Measurements from ENCODE around the gene PAK1IP1. TPM values are rescaled to one million over a fixed set of nuclear protein-coding genes. Genes with fewer than 3 reads are reported as not detected.
"Not testable (repeated sequence)": the region's sequence is repeated elsewhere in the genome, so short reads cannot be mapped to it uniquely, and the experiment has no call there.

PAK1IP1 gene
- total and polyA plus RNA-seq, 7 experiments from 2014 or later = 5.2 to 22.0 (median 8.7) TPM

DNA sequence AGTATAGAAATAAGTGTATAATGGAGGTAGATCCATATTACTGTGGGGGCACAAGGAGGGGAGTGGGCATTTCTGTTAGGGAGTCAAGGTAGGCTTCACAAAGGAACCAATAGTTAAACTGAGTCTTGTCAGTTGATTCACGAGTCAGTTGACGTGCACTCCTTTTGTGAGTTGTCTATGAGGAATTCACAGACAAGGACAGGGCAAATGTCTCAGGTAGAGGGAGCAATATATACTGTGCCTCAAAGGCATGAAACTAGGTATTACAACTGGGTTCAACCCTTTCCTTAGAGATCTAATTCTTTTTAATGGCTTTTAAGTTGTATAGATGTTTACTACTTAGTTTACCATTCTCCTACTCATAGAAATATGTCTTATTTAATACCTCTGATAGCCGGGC lies 39.1 kb downstream of the PAK1IP1 start:
- DNase-seq (no peak), ATAC-seq (no peak)
- Histone ChIP-seq H3K27ac (ENCODE audit: low read depth, low read length) (no peak overlapping the region), H3K4me3 (ENCODE audit: low read length) (no peak overlapping the region), H3K9me3 (ENCODE audit: control insufficient read depth in 2 of 3, low read length in 3 of 3) (no peaks in the 10 kb centered on the region), H3K4me1 (ENCODE audit: control insufficient read depth in 2 of 2, insufficient read depth in 2 of 2, low read length in 2 of 2) (peaks cover 0 to 6% of the 10 kb centered on the region in 2 donors), H3K27me3 (ENCODE audit: control insufficient read depth in 2 of 2, insufficient read depth in 2 of 2, low read length in 2 of 2) (no peaks in the 10 kb centered on the region), H3K36me3 (ENCODE audit: control insufficient read depth in 2 of 3, insufficient read depth in 3 of 3, low read length in 3 of 3) (peaks cover 0 to 16% (median 5%) of the 10 kb centered on the region in 3 experiments)
- peaks cover 0 to 4% (median 0%) of the 10 kb centered on the region in 7 donors for H3K4me1 Mint-ChIP-seq
- peaks cover 5 to 23% (median 10%) of the 10 kb centered on the region in 5 donors for H3K36me3 Mint-ChIP-seq
- no peaks in the 10 kb centered on the region for H3K9me3 Mint-ChIP-seq
- CTCF ChIA-PET = interaction anchor here (0.6 kb wide), 1 partner anchor 33 kb away, joined by 3 read pairs; no protein-coding TSS in a partner anchor
- no peak overlapping the region for H3K4me3 Mint-ChIP-seq
- intact Hi-C loops (cut with micrococcal nuclease) = no loop called here
- POLR2A ChIA-PET = interaction anchor here (1.1 kb wide), 1 partner anchor 12 kb away, joined by 5 read pairs; no protein-coding TSS in a partner anchor
- no peaks in the 10 kb centered on the region for H3K27me3 Mint-ChIP-seq
- H3K27ac Mint-ChIP-seq = no peak overlapping the region

DNA sequence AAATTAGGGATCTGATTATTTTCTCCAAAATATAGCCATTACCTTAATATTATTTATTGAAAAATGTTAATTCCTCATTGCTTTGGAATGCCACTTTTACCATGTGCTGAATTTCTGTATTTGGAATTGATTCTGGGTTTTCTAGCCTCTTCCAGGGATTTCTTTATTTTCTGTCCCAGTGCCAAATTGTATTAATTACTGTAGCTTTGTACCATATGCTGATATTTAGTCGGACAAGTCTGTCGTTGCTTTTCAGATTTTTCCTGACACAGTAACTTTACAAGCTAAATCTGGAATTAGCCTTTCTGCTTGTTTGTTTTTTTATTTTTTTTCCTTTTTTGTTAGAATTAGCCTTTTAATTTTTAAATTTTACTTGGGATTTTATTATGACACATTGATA lies 42.0 kb downstream of the PAK1IP1 start:
- DNase-seq (no peak), ATAC-seq (no peak)
- Mint-ChIP-seq H3K4me1 (peaks cover 0 to 4% (median 0%) of the 10 kb centered on the region in 7 donors), H3K9me3 (no peaks in the 10 kb centered on the region), H3K27ac (no peak overlapping the region), H3K4me3 (no peak overlapping the region), H3K36me3 (peaks cover 0 to 16% (median 9%) of the 10 kb centered on the region in 5 donors), H3K27me3 (no peaks in the 10 kb centered on the region)
- Histone ChIP-seq H3K36me3 (ENCODE audit: control insufficient read depth in 2 of 3, insufficient read depth in 3 of 3, low read length in 3 of 3) (peaks cover 0 to 6% (median 0%) of the 10 kb centered on the region in 3 experiments), H3K9me3 (ENCODE audit: control insufficient read depth in 2 of 3, low read length in 3 of 3) (no peaks in the 10 kb centered on the region), H3K27me3 (ENCODE audit: control insufficient read depth in 2 of 2, insufficient read depth in 2 of 2, low read length in 2 of 2) (no peaks in the 10 kb centered on the region), H3K4me1 (ENCODE audit: control insufficient read depth in 2 of 2, insufficient read depth in 2 of 2, low read length in 2 of 2) (peaks cover 0 to 6% of the 10 kb centered on the region in 2 donors), H3K27ac (ENCODE audit: low read depth, low read length) (no peak overlapping the region), H3K4me3 (ENCODE audit: low read length) (no peak overlapping the region)
- CTCF ChIA-PET = no interaction called here
- POLR2A ChIA-PET = no interaction called here
- intact Hi-C loops (cut with micrococcal nuclease) = no loop called here

DNA sequence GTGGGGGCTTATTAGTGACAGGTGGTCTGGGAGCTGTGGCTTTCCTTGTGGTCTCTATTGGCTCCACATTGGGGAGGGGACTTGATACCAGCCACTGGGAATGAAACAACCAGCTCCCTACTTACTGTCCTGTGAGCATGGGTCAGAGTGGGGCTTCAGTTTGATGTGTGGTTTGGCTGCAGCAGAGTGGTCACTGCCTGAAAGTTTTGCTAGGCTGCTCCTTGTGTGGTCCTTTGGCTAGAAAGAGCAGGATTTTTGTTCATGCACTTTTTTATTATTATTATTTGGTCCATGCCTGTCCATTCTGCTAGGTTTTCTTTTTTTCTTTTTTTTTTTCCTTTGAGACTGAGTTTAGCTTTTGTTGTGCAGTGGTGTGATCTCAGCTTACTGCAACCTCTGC lies 45.3 kb downstream of the PAK1IP1 start:
- no peak overlapping the region for H3K4me3 ChIP-seq (ENCODE audit: low read length)
- no peak overlapping the region for H3K4me3 Mint-ChIP-seq
- H3K27ac Mint-ChIP-seq = no peak overlapping the region
- intact Hi-C loops (cut with micrococcal nuclease) = no loop called here
- no peaks in the 10 kb centered on the region for H3K27me3 Mint-ChIP-seq
- no peaks in the 10 kb centered on the region for H3K9me3 ChIP-seq (ENCODE audit: control insufficient read depth in 2 of 3, low read length in 3 of 3)
- no peak for DNase-seq
- peaks cover 0 to 7% (median 3%) of the 10 kb centered on the region in 5 donors for H3K36me3 Mint-ChIP-seq
- ATAC-seq = no peak
- no peaks in the 10 kb centered on the region for H3K9me3 Mint-ChIP-seq
- H3K36me3 ChIP-seq (ENCODE audit: control insufficient read depth in 2 of 3, insufficient read depth in 3 of 3, low read length in 3 of 3) = no peaks in the 10 kb centered on the region
- POLR2A ChIA-PET = no interaction called here
- H3K4me1 ChIP-seq (ENCODE audit: control insufficient read depth in 2 of 2, insufficient read depth in 2 of 2, low read length in 2 of 2) = no peaks in the 10 kb centered on the region
- no peak overlapping the region for H3K27ac ChIP-seq (ENCODE audit: low read depth, low read length)
- H3K4me1 Mint-ChIP-seq = peaks cover 0 to 4% (median 2%) of the 10 kb centered on the region in 7 donors
- CTCF ChIA-PET = interaction anchor here (0.6 kb wide), 1 partner anchor 934 kb away, joined by 4 read pairs; no protein-coding TSS in a partner anchor
- H3K27me3 ChIP-seq (ENCODE audit: control insufficient read depth in 2 of 2, insufficient read depth in 2 of 2, low read length in 2 of 2) = no peaks in the 10 kb centered on the region

DNA sequence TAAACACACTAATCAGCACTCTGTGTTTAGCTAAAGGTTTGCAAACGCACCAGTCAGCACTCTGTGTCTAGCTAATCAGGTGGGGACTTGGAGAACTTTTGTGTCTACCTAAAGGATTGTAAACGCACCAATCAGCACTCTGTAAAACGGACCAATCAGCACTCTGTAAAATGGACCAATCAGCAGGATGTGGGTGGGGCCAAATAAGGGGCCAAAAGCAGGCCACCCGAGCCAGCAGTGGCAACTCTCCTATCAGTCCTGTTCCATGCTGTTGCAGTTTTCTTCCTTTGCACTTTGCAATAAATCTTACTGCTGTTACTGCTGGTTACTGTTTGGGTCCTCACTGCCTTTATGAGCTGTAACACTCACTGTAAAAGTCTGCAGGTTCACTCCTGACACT lies 46.9 kb downstream of the PAK1IP1 start:
- H3K36me3 ChIP-seq (ENCODE audit: control insufficient read depth in 2 of 3, insufficient read depth in 3 of 3, low read length in 3 of 3); H3K4me1 ChIP-seq (ENCODE audit: control insufficient read depth in 2 of 2, insufficient read depth in 2 of 2, low read length in 2 of 2); H3K27me3 ChIP-seq (ENCODE audit: control insufficient read depth in 2 of 2, insufficient read depth in 2 of 2, low read length in 2 of 2); H3K27me3 Mint-ChIP-seq; H3K9me3 Mint-ChIP-seq; H3K4me3 Mint-ChIP-seq; H3K4me3 ChIP-seq (ENCODE audit: low read length); ATAC-seq; H3K9me3 ChIP-seq (ENCODE audit: control insufficient read depth in 2 of 3, low read length in 3 of 3); H3K27ac Mint-ChIP-seq; H3K27ac ChIP-seq (ENCODE audit: low read depth, low read length); DNase-seq; intact Hi-C loops (cut with micrococcal nuclease); H3K36me3 Mint-ChIP-seq: not testable (repeated sequence)
- ChIA-PET POLR2A (interaction anchor here (1.5 kb wide), 1 partner anchor 18 kb away, joined by 4 read pairs; no protein-coding TSS in a partner anchor), CTCF (interaction anchor here (0.5 kb wide), 1 partner anchor 47 kb away, joined by 3 read pairs; the partner anchor contains the start of gene PAK1IP1)
- H3K4me1 Mint-ChIP-seq = peaks cover 8 to 18% (median 15%) of the 10 kb centered on the region in 7 donors

GRCh38 chr6:10742251-10742650 lies 47.5 kb downstream of the PAK1IP1 start:
- ChIA-PET CTCF (interaction anchor here (0.5 kb wide), 1 partner anchor 47 kb away, joined by 3 read pairs; the partner anchor contains the start of gene PAK1IP1), POLR2A (interaction anchor here (1.0 to 1.5 kb wide), 2 partner anchors 18 to 20 kb away, joined by 3 to 4 read pairs; partner anchors contain the start of gene TMEM14C)
- H3K9me3 ChIP-seq (ENCODE audit: control insufficient read depth in 2 of 3, low read length in 3 of 3) = no peaks in the 10 kb centered on the region
- no peaks in the 10 kb centered on the region for H3K36me3 ChIP-seq (ENCODE audit: control insufficient read depth in 2 of 3, insufficient read depth in 3 of 3, low read length in 3 of 3)
- no peaks in the 10 kb centered on the region for H3K27me3 ChIP-seq (ENCODE audit: control insufficient read depth in 2 of 2, insufficient read depth in 2 of 2, low read length in 2 of 2)
- H3K4me3 ChIP-seq (ENCODE audit: low read length) = no peak overlapping the region
- ATAC-seq (no peak), DNase-seq (no peak)
- H3K9me3 Mint-ChIP-seq = no peaks in the 10 kb centered on the region
- peaks cover 0 to 8% of the 10 kb centered on the region in 2 donors for H3K4me1 ChIP-seq (ENCODE audit: control insufficient read depth in 2 of 2, insufficient read depth in 2 of 2, low read length in 2 of 2)
- H3K36me3 Mint-ChIP-seq = peaks cover 0 to 10% (median 3%) of the 10 kb centered on the region in 5 donors
- H3K27ac Mint-ChIP-seq = peak overlapping the region in 1 of 9 donors; percentile 30
- H3K27me3 Mint-ChIP-seq = no peaks in the 10 kb centered on the region
- H3K4me3 Mint-ChIP-seq = no peak overlapping the region
- H3K27ac ChIP-seq (ENCODE audit: low read depth, low read length) = no peak overlapping the region
- intact Hi-C loops (cut with micrococcal nuclease) = no loop called here
- peaks cover 11 to 22% (median 21%) of the 10 kb centered on the region in 7 donors for H3K4me1 Mint-ChIP-seq

DNA sequence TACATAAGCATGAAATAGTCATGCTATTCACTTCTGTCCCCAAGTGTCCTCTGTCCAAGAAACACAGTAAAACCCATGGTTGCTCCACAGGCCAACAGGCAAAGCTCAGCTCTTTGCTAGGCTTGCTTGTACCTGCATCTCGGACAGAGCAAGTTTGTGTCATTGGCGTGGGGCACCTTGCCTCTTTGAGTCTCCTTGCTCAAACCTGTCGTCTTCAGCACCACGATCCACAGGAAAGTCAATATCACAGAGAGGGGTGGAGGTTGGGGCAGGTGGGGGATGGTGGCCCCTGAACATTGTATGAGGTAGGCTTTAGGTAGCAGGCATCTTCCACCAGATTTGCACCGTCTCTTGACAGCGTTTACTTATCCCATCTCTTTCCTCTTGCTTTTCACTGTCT lies 48.7 kb downstream of the PAK1IP1 start:
- Mint-ChIP-seq H3K36me3 (peaks cover 0 to 10% (median 3%) of the 10 kb centered on the region in 5 donors), H3K4me3 (no peak overlapping the region), H3K4me1 (peaks cover 11 to 31% (median 28%) of the 10 kb centered on the region in 7 donors), H3K27ac (peak overlapping the region in 1 of 9 donors; percentile 3), H3K27me3 (no peaks in the 10 kb centered on the region), H3K9me3 (no peaks in the 10 kb centered on the region)
- H3K36me3 ChIP-seq (ENCODE audit: control insufficient read depth in 2 of 3, insufficient read depth in 3 of 3, low read length in 3 of 3) = no peaks in the 10 kb centered on the region
- POLR2A ChIA-PET = no interaction called here
- no peak overlapping the region for H3K27ac ChIP-seq (ENCODE audit: low read depth, low read length)
- no peaks in the 10 kb centered on the region for H3K27me3 ChIP-seq (ENCODE audit: control insufficient read depth in 2 of 2, insufficient read depth in 2 of 2, low read length in 2 of 2)
- H3K4me3 ChIP-seq (ENCODE audit: low read length) = no peak overlapping the region
- ATAC-seq (no peak), DNase-seq (no peak)
- peaks cover 5 to 11% of the 10 kb centered on the region in 2 donors for H3K4me1 ChIP-seq (ENCODE audit: control insufficient read depth in 2 of 2, insufficient read depth in 2 of 2, low read length in 2 of 2)
- CTCF ChIA-PET = no interaction called here
- no peaks in the 10 kb centered on the region for H3K9me3 ChIP-seq (ENCODE audit: control insufficient read depth in 2 of 3, low read length in 3 of 3)
- intact Hi-C loops (cut with micrococcal nuclease) = no loop called here

DNA sequence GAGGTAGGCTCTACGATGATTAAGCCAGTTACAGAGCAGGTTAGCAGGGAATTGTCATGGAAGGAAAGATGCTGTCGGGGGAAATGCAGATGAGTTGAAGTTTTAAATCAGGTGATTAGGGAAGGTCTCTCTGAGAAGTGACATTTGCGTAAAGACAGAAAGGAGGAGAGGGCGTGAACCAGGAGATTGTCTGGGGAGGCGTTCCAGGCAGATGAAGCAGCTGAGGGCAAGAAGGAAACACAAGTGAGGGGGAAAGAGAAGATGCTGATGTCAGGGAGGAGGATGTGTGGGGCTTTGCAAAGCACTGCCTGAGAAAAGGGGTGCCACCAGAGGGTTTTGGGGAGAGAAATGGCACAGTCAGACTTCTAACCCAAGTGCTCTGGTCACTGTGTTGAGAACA lies 50.3 kb downstream of the PAK1IP1 start:
- intact Hi-C loops (cut with micrococcal nuclease) = no loop called here
- CTCF ChIA-PET = no interaction called here
- Histone ChIP-seq H3K4me3 (ENCODE audit: low read length) (no peak overlapping the region), H3K9me3 (ENCODE audit: control insufficient read depth in 2 of 3, low read length in 3 of 3) (no peaks in the 10 kb centered on the region), H3K36me3 (ENCODE audit: control insufficient read depth in 2 of 3, insufficient read depth in 3 of 3, low read length in 3 of 3) (peaks cover 0 to 3% (median 0%) of the 10 kb centered on the region in 3 experiments), H3K27me3 (ENCODE audit: control insufficient read depth in 2 of 2, insufficient read depth in 2 of 2, low read length in 2 of 2) (no peaks in the 10 kb centered on the region), H3K27ac (ENCODE audit: low read depth, low read length) (no peak overlapping the region), H3K4me1 (ENCODE audit: control insufficient read depth in 2 of 2, insufficient read depth in 2 of 2, low read length in 2 of 2) (peaks cover 12 to 27% of the 10 kb centered on the region in 2 donors)
- H3K27ac Mint-ChIP-seq = peak overlapping the region in 4 of 9 donors; percentile 1 to 81 (median 14)
- DNase-seq (no peak), ATAC-seq (no peak)
- H3K36me3 Mint-ChIP-seq = peaks cover 0 to 16% (median 3%) of the 10 kb centered on the region in 5 donors
- POLR2A ChIA-PET = no interaction called here
- peaks cover 20 to 47% (median 44%) of the 10 kb centered on the region in 7 donors for H3K4me1 Mint-ChIP-seq
- H3K4me3 Mint-ChIP-seq = peak overlapping the region in 5 of 10 donors; percentile 5 to 90 (median 22)
- H3K27me3 Mint-ChIP-seq = no peaks in the 10 kb centered on the region
- H3K9me3 Mint-ChIP-seq = no peaks in the 10 kb centered on the region
